HepG2 (cell line): Measurements from ENCODE around the gene MCRIP2. TPM values are rescaled to one million over a fixed set of nuclear protein-coding genes. Genes with fewer than 3 reads are reported as not detected.

Experiments used
- E2F1 ChIP-seq: sonication (generic); formaldehyde crosslinking; IDR thresholded peaks from 2 replicates; pipeline ENCODE4 v1.5.0; 2020; ENCODE audit warnings: missing genetic modification reagents
- EEA1 ChIP-seq: sonication (generic); formaldehyde crosslinking; IDR thresholded peaks from 2 replicates; pipeline ENCODE4 v1.5.1; 2020; ENCODE audit warnings: mild to moderate bottlenecking, missing genetic modification reagents, borderline replicate concordance
- ELF4 ChIP-seq: sonication (generic); formaldehyde crosslinking; IDR thresholded peaks from 2 replicates; pipeline ENCODE4 v1.5.0; 2020; ENCODE audit warnings: missing genetic modification reagents, mild to moderate bottlenecking, moderate library complexity, borderline replicate concordance
- FOXJ3 ChIP-seq: sonication (generic); formaldehyde crosslinking; IDR thresholded peaks from 2 replicates; pipeline ENCODE4 v1.4.0; 2020; ENCODE audit warnings: missing genetic modification reagents, mild to moderate bottlenecking, borderline replicate concordance
- GABPA ChIP-seq, 2 experiments: IDR thresholded peaks; 2 replicates each; pipeline ENCODE4 v1.6.1; 2011 to 2016; ENCODE audit warnings: low read depth in 2 of 2, low read length in 1 of 2, missing biosample characterization in 1 of 2, missing genetic modification characterization in 1 of 2
- GATAD2A ChIP-seq: IDR thresholded peaks from 2 replicates; pipeline ENCODE4 v1.6.1; 2016
- HES4 ChIP-seq: sonication (generic); formaldehyde crosslinking; IDR thresholded peaks from 2 replicates; pipeline ENCODE4 v1.9.0; 2021; ENCODE audit warnings: mild to moderate bottlenecking, missing genetic modification reagents, borderline replicate concordance
- MIER3 ChIP-seq: IDR thresholded peaks from 2 replicates; pipeline ENCODE4 v1.6.1; 2016; ENCODE audit warnings: missing compliant biosample characterization, borderline replicate concordance
- MXD3 ChIP-seq: IDR thresholded peaks from 2 replicates; pipeline ENCODE4 v1.6.1; 2016; ENCODE audit warnings: mild to moderate bottlenecking, missing biosample characterization, missing genetic modification reagents
- PATZ1 ChIP-seq: sonication (generic); formaldehyde crosslinking; IDR thresholded peaks from 2 replicates; pipeline ENCODE4 v1.4.0; 2020; ENCODE audit warnings: missing genetic modification reagents
- SAP130 ChIP-seq: IDR thresholded peaks from 2 replicates; pipeline ENCODE4 v1.6.1; 2016; ENCODE audit warnings: low read depth
- SMARCE1 ChIP-seq: fragments of 450-650 bp; IDR thresholded peaks from 2 replicates; pipeline ENCODE4 v1.6.1; 2017; ENCODE audit warnings: borderline replicate concordance
- SRF ChIP-seq: IDR thresholded peaks from 2 replicates; pipeline ENCODE4 v1.6.1; 2011; ENCODE audit warnings: mild to moderate bottlenecking, low read depth, low read length, moderate library complexity
- XBP1 ChIP-seq: sonication (generic); formaldehyde crosslinking; IDR thresholded peaks from 2 replicates; pipeline ENCODE4 v1.5.0; 2020; ENCODE audit warnings: missing genetic modification reagents
- ZBTB14 ChIP-seq: sonication (generic); formaldehyde crosslinking; IDR thresholded peaks from 2 replicates; pipeline ENCODE4 v1.4.0; 2020; ENCODE audit warnings: missing genetic modification reagents
- ZNF160 ChIP-seq: sonication (generic); formaldehyde crosslinking; IDR thresholded peaks from 2 replicates; pipeline ENCODE4 v1.8.0; 2022; ENCODE audit warnings: mild to moderate bottlenecking, inconsistent platforms, missing genetic modification reagents
- ZNF281 ChIP-seq: sonication (generic); formaldehyde crosslinking; IDR thresholded peaks from 2 replicates; pipeline ENCODE4 v1.4.0; 2020; ENCODE audit warnings: missing genetic modification reagents, borderline replicate concordance
- ZNF333 ChIP-seq: sonication (generic); formaldehyde crosslinking; IDR thresholded peaks from 2 replicates; pipeline ENCODE4 v1.4.0; 2020; ENCODE audit warnings: mild to moderate bottlenecking, missing genetic modification reagents, borderline replicate concordance
- ZNF607 ChIP-seq: sonication (generic); formaldehyde crosslinking; IDR thresholded peaks from 2 replicates; pipeline ENCODE4 v1.5.1; 2020; ENCODE audit warnings: missing genetic modification reagents, mild to moderate bottlenecking, borderline replicate concordance
- ZNF766 ChIP-seq: sonication (generic); formaldehyde crosslinking; IDR thresholded peaks from 2 replicates; pipeline ENCODE4 v1.5.0; 2020; ENCODE audit warnings: missing genetic modification reagents, borderline replicate concordance
- polyA plus RNA-seq, 8 experiments: library from polyadenylated mRNA; depleted of rRNA in 3 of 8; stranded (reverse) in 7 of 8; unstranded in 1 of 8; fragments of >200 nt; fragmentation: Illumina TruSeq in 4 of 8; extraction: Trizol in 4 of 8; gene quantifications; 2 replicates each; pipeline versions ENCODE4 v1.2.1 to v1.2.3, GENCODE V29; 2011 to 2016; ENCODE audit warnings: low read depth in 4 of 8, missing spikeins in 1 of 8, mixed read lengths in 1 of 8; ENCODE audit not compliant: insufficient read depth in 1 of 8
- total RNA-seq, 5 experiments: library from RNA; depleted of rRNA; stranded (reverse); fragments of >200 nt; fragmentation: Illumina TruSeq; extraction: Trizol; gene quantifications; 2 replicates each; pipeline ENCODE4 v1.2.3, GENCODE V29; 2016; ENCODE audit warnings: low read depth in 1 of 5

The MCRIP2 gene
- total and polyA plus RNA-seq, 2 of the 13 experiments (the other 11 are each of a cell fraction or from before 2014, with no cell fraction given): 39.6 to 76.7 TPM

- TF ChIP-seq GABPA (IDR thresholded peaks at IDR 0.05; ENCODE audit: low read depth, low read length) (no peak), GABPA (CRISPR knock-in tag; IDR thresholded peaks at IDR 0.05; ENCODE audit: low read depth) (no peak), SMARCE1 (no peak), SAP130 (CRISPR knock-in tag) (no peak), ZNF607 (CRISPR knock-in tag) (no peak), PATZ1 (peak; percentile 98), MIER3 (CRISPR knock-in tag) (no peak), E2F1 (CRISPR knock-in tag) (no peak), ELF4 (no peak), XBP1 (CRISPR knock-in tag) (0 out of 2 replicates have a peak, but pooled peaks have one; percentile 40), ZNF281 (peak; percentile 97), GATAD2A (CRISPR knock-in tag) (peak; percentile 23), MXD3 (peak; percentile 46; the same call in 1 of the 2 replicates), ZNF766 (CRISPR knock-in tag) (peak; percentile 73; the same call in 1 of the 2 replicates), HES4 (CRISPR knock-in tag) (no peak; the same call in 1 of the 2 replicates), ZNF333 (CRISPR knock-in tag) (peak; percentile 37; the same call in 1 of the 2 replicates), ZNF160 (CRISPR knock-in tag) (0 out of 2 replicates have a peak, but pooled peaks have one; percentile 23), EEA1 (CRISPR knock-in tag) (no peak), SRF (no peak), FOXJ3 (CRISPR knock-in tag) (peak; percentile 59; the same call in 1 of the 2 replicates), ZBTB14 (CRISPR knock-in tag) (no peak)
These were observed 11.3 kb upstream of the MCRIP2 start (continued) for GRCh38 chr16:630249-630814.
